GM12878 (cell line): Measurements from ENCODE around the gene SHROOM3. TPM values are rescaled to one million over a fixed set of nuclear protein-coding genes. Genes with fewer than 3 reads are reported as not detected.

Experiments used
- ATAC-seq: fragments of 200-7000 bp; cut with Tn5 transposase; 3 replicates; pipeline ENCODE4 v1.9.1; 2020; ENCODE audit warnings: mild to moderate bottlenecking, moderate library complexity
- BruUV-seq: library from RNA; stranded (reverse); fragments of 400-500 nt; replicated peaks from 2 replicates; lab custom pipeline; 2021; lab: Mats Ljungman, UMichigan
- CTCF ChIA-PET: fragments of 300-600 bp; sonication (Branson Sonifier 250); formaldehyde crosslinking; extraction: SDS; loops from one replicate; lab custom pipeline; 2021; ENCODE audit warnings: inconsistent platforms; lab: Yijun Ruan, JAX
- POLR2A ChIA-PET: fragments of 350-600 bp; formaldehyde crosslinking; extraction: SDS; loops from one replicate; lab custom pipeline; 2021; ENCODE audit warnings: inconsistent platforms; lab: Charles Lee
- RAD21 ChIA-PET: fragments of 300-600 bp; sonication (Branson Sonifier 250); formaldehyde crosslinking; loops from one replicate; lab custom pipeline; 2023; ENCODE audit warnings: antibody characterized with exemption; ENCODE audit not compliant: unreplicated experiment; lab: Charles Lee
- SMC1A ChIA-PET: fragments of 300-600 bp; sonication (Branson Sonifier 250); formaldehyde crosslinking; loops from one replicate; lab custom pipeline; 2023; ENCODE audit not compliant: unreplicated experiment, uncharacterized antibody; lab: Charles Lee
- DNase-seq: peaks from one replicate; pipeline ENCODE4 v3.0.0-alpha.2; 2011; ENCODE audit warnings: low read depth, low spot score
- FAIRE-seq: peaks from 3 replicates; lab custom pipeline; 2011; peaks lifted over from hg19 to GRCh38; lab: Jason Lieb, UNC
- H2AFZ ChIP-seq: 2 replicates; pipeline ENCODE4 v1.6.0; 2011; ENCODE audit warnings: low read depth, low read length, control low read depth; ENCODE audit not compliant: control insufficient read depth
- H3K27ac ChIP-seq: 2 replicates; pipeline ENCODE4 v1.5.1; 2011; ENCODE audit warnings: control low read depth; ENCODE audit not compliant: control insufficient read depth, insufficient read depth
- H3K27me3 ChIP-seq, 2 experiments: replicated peaks in 1 of 2; 2 replicates each; pipeline versions ENCODE4 v1.6.0 to v1.6.1; 2011; ENCODE audit warnings: low read length in 1 of 2; ENCODE audit not compliant: control insufficient read depth in 2 of 2, insufficient read depth in 2 of 2
- H3K36me3 ChIP-seq, 2 experiments: 2 replicates each; pipeline ENCODE4 v1.5.1; 2011; ENCODE audit warnings: low read length in 1 of 2; ENCODE audit not compliant: control insufficient read depth in 2 of 2, insufficient read depth in 2 of 2
- H3K4me1 ChIP-seq: 2 replicates; pipeline ENCODE4 v1.6.1; 2011; ENCODE audit warnings: mild to moderate bottlenecking, low read length, moderate library complexity, mixed read lengths; ENCODE audit not compliant: control insufficient read depth, insufficient read depth
- H3K4me2 ChIP-seq: 2 replicates; pipeline ENCODE4 v1.6.0; 2011; ENCODE audit warnings: control low read depth; ENCODE audit not compliant: control insufficient read depth, insufficient read depth
- H3K4me3 ChIP-seq: fragments of 200-600 bp; sonication (generic); 2 replicates; pipeline ENCODE4 v1.5.1; 2016
- H3K79me2 ChIP-seq: 2 replicates; pipeline ENCODE4 v1.6.0; 2011; ENCODE audit warnings: low read length; ENCODE audit not compliant: control insufficient read depth, insufficient read depth
- H3K9ac ChIP-seq: 2 replicates; pipeline ENCODE4 v1.8.0; 2011; ENCODE audit warnings: low read length, control low read depth, mixed read lengths; ENCODE audit not compliant: control insufficient read depth, insufficient read depth
- H3K9me3 ChIP-seq: replicated peaks from 3 replicates; pipeline ENCODE4 v1.5.1; 2011; ENCODE audit warnings: mild to moderate bottlenecking, low read length; ENCODE audit not compliant: control insufficient read depth, insufficient read depth
- H4K20me1 ChIP-seq: 2 replicates; pipeline ENCODE4 v1.6.0; 2011; ENCODE audit not compliant: control insufficient read depth, insufficient read depth
- JUND ChIP-seq: IDR thresholded peaks from 2 replicates; pipeline ENCODE4 v1.6.1; 2012; ENCODE audit warnings: low read depth, mild to moderate bottlenecking, low read length, improper control_type of control experiment, moderate library complexity
- MLLT1 ChIP-seq: fragments of 450-650 bp; IDR thresholded peaks from 2 replicates; pipeline ENCODE4 v1.6.1; 2016; ENCODE audit warnings: mild to moderate bottlenecking
- POLR2AphosphoS5 ChIP-seq: IDR thresholded peaks from 2 replicates; pipeline ENCODE4 v1.6.1; 2011; ENCODE audit warnings: mild to moderate bottlenecking, low read length, inconsistent platforms
- RBBP5 ChIP-seq: fragments of 200-600 bp; sonication (generic); conservative IDR thresholded peaks from 2 replicates; pipeline ENCODE4 v1.6.1; 2016
- WGBS: methylation state at CpG from one replicate; pipeline ENCODE4 v1.1.6; 2016; ENCODE audit warnings: low lambda C conversion rate; ENCODE audit not compliant: insufficient replicate concordance, insufficient coverage; ENCODE audit errors: missing lambda C conversion rate; 5-methylcytosine and 5-hydroxymethylcytosine counted together
- in situ Hi-C: fragments of 300-500 bp; cut with MboI; formaldehyde crosslinking; loops from 9 replicates; pipeline ENCODE4 v1.14.3; 2018; ENCODE audit warnings: mixed read lengths
- intact Hi-C: fragments of 100-400 bp; cut with micrococcal nuclease; formaldehyde crosslinking; loops from one replicate; pipeline ENCODE4 v1.14.2; 2022; ENCODE audit not compliant: unreplicated experiment
- polyA plus RNA-seq, 11 experiments: library from polyadenylated mRNA; depleted of rRNA in 4 of 11; unstranded in 6 of 11; stranded (reverse) in 5 of 11; fragments of >200 nt; fragmentation: Nextera tagmentation in 4 of 11; fragmentation: Illumina TruSeq in 1 of 11; extraction: Ambion mirVana in 4 of 11; extraction: Trizol in 1 of 11; gene quantifications; 1 replicate in 1 of 11; 2 replicates in 10 of 11; pipeline versions ENCODE4 v1.2.1 to v1.2.3, GENCODE V29; 2011 to 2016; ENCODE audit warnings: inconsistent platforms in 2 of 11, missing spikeins in 2 of 11, low read depth in 1 of 11
- total RNA-seq, 4 experiments: library from RNA; depleted of rRNA in 3 of 4; stranded (reverse); fragments of >200 nt in 3 of 4; fragmentation: Illumina TruSeq in 1 of 4; extraction: Trizol in 1 of 4; gene quantifications; 2 replicates each; pipeline versions ENCODE4 v1.2.1 to v1.2.3, GENCODE V29; 2013 to 2021

The SHROOM3 gene
- total and polyA plus RNA-seq, 10 of the 15 experiments (the other 5 are each of a cell fraction or from before 2014, with no cell fraction given), result under 0.01 to 0.29 (median 0.08) TPM; not detected in 1

- RAD21 ChIA-PET, result no interaction called here
- no peak for FAIRE-seq
These were observed 306.0 kb downstream of the SHROOM3 start for GRCh38 chr4:76740866-76741662.

More at GRCh38 chr4:76740866-76741662, 306.0 kb downstream of the SHROOM3 start:
- no peak for DNase-seq
- Histone ChIP-seq H4K20me1 (no peaks in the 10 kb centered on the region), H3K27me3 (no peaks in the 10 kb centered on the region; a peak in 1 of 4 replicates), H3K4me1 (no peaks in the 10 kb centered on the region; the same call in 1 of the 2 replicates), H3K27ac (no peak overlapping the region), H3K79me2 (no peaks in the 10 kb centered on the region), H3K9me3 (no peaks in the 10 kb centered on the region), H3K4me3 (no peak overlapping the region), H3K4me2 (no peak overlapping the region), H3K9ac (no peak overlapping the region), H2AFZ (no peak overlapping the region), H3K36me3 (no peaks in the 10 kb centered on the region)
- no peak for ATAC-seq
- no TSS peak for BruUV-seq
- SMC1A ChIA-PET, result no interaction called here
- TF ChIP-seq JUND, result no peak
- no peak for TF ChIP-seq RBBP5
- no peak for TF ChIP-seq MLLT1
- TF ChIP-seq POLR2AphosphoS5, result no peak
- intact Hi-C loops (loop anchor here (10.0 kb wide), 1 partner anchor 556 kb away; no protein-coding TSS in a partner anchor), in situ Hi-C loops (no loop called here)
- WGBS, result 90% methylated on average over 29 of the region's 85 CpGs
- CTCF ChIA-PET, result interaction anchor here (0.5 kb wide), 1 partner anchor 69 kb away, joined by 6 read pairs; no protein-coding TSS in a partner anchor
- POLR2A ChIA-PET, result no interaction called here
